Neural cell (in vitro differentiated cells): ENCODE measurements around the gene CADPS2. TPM values are rescaled to one million over a fixed set of nuclear protein-coding genes. Genes with fewer than 3 reads are reported as not detected.

Source experiments
- H2AFZ ChIP-seq: fragments of 200-600, 300-800 bp; sonication (generic), shearing (Covaris generic); 2 replicates; pipeline ENCODE4 v1.6.0; 2014; ENCODE audit warnings: low read depth, mild to moderate bottlenecking, antibody characterized with exemption, low read length, moderate library complexity
- H3F3A ChIP-seq: fragments of 200-600 bp; shearing (Covaris generic); 2 replicates; pipeline ENCODE4 v1.6.1; 2016; ENCODE audit warnings: mild to moderate bottlenecking, moderate library complexity, mixed read lengths, antibody characterized with exemption, low read length; ENCODE audit not compliant: insufficient read depth, poor library complexity, severe bottlenecking
- H3K27ac ChIP-seq: fragments of 200-600, 300-800 bp; sonication (generic), shearing (Covaris generic); 2 replicates; pipeline ENCODE4 v1.5.1; 2014; ENCODE audit warnings: mild to moderate bottlenecking, low read length, moderate library complexity
- H3K27me3 ChIP-seq: fragments of 300-800, 200-600 bp; sonication (generic), shearing (Covaris generic); 2 replicates; pipeline ENCODE4 v1.6.0; 2014; ENCODE audit warnings: mild to moderate bottlenecking, low read depth, low read length, moderate library complexity; ENCODE audit not compliant: insufficient read depth
- H3K36me3 ChIP-seq: fragments of 300-800, 200-600 bp; sonication (generic), shearing (Covaris generic); 2 replicates; pipeline ENCODE4 v1.5.1; 2014; ENCODE audit warnings: mild to moderate bottlenecking, antibody characterized with exemption, low read length, moderate library complexity; ENCODE audit not compliant: insufficient read depth
- H3K4me2 ChIP-seq: fragments of 300-800, 200-600 bp; sonication (generic), shearing (Covaris generic); 2 replicates; pipeline ENCODE4 v1.6.0; 2014; ENCODE audit warnings: mild to moderate bottlenecking, low read length
- H3K4me3 ChIP-seq: fragments of 300-800, 200-600 bp; sonication (generic), shearing (Covaris generic); 2 replicates; pipeline ENCODE4 v1.5.1; 2014; ENCODE audit warnings: mild to moderate bottlenecking, low read length, moderate library complexity
- H3K79me2 ChIP-seq: fragments of 200-600 bp; shearing (Covaris generic); replicated peaks from 2 replicates; pipeline ENCODE4 v1.6.0; 2014; ENCODE audit warnings: mild to moderate bottlenecking, low read length, moderate library complexity; ENCODE audit not compliant: insufficient read depth
- H3K9ac ChIP-seq: fragments of 300-800, 200-600 bp; sonication (generic), shearing (Covaris generic); 2 replicates; pipeline ENCODE4 v1.6.1; 2016; ENCODE audit warnings: mild to moderate bottlenecking, low read length, mixed read lengths
- H3K9me2 ChIP-seq: fragments of 200-600 bp; shearing (Covaris generic); 2 replicates; pipeline ENCODE4 v1.6.1; 2016; ENCODE audit warnings: mild to moderate bottlenecking, low read length, mixed read lengths; ENCODE audit not compliant: insufficient read depth
- H3K9me3 ChIP-seq: fragments of 200-600, 300-800 bp; sonication (generic), shearing (Covaris generic); 2 replicates; pipeline ENCODE4 v1.6.1; 2016; ENCODE audit warnings: mild to moderate bottlenecking, mixed run types, low read length, moderate library complexity, mixed read lengths
- H4K20me1 ChIP-seq: fragments of 200-600 bp; shearing (Covaris generic); 2 replicates; pipeline ENCODE4 v1.6.1; 2016; ENCODE audit warnings: mild to moderate bottlenecking, mixed run types; ENCODE audit not compliant: insufficient read depth
- CTCF ChIP-seq: fragments of 450-650 bp; IDR thresholded peaks from 2 replicates; pipeline ENCODE4 v1.5.1; 2014; ENCODE audit warnings: antibody characterized with exemption, mild to moderate bottlenecking, moderate library complexity; ENCODE audit not compliant: poor library complexity, severe bottlenecking
- EP300 ChIP-seq: fragments of 450-650 bp; conservative IDR thresholded peaks from 2 replicates; pipeline ENCODE4 v1.6.1; 2014; ENCODE audit warnings: antibody characterized with exemption, mild to moderate bottlenecking, moderate library complexity; ENCODE audit not compliant: poor library complexity, severe bottlenecking
- EZH2 ChIP-seq: fragments of 200-600, 300-800 bp; shearing (Covaris generic), sonication (generic); IDR thresholded peaks from 2 replicates; pipeline ENCODE4 v1.6.1; 2014; ENCODE audit warnings: antibody characterized with exemption, low read length, borderline replicate concordance, mild to moderate bottlenecking; ENCODE audit not compliant: insufficient read depth, poor library complexity, severe bottlenecking
- MXI1 ChIP-seq: fragments of 450-650 bp; conservative IDR thresholded peaks from 2 replicates; pipeline ENCODE4 v1.6.1; 2014; ENCODE audit warnings: antibody characterized with exemption, mild to moderate bottlenecking; ENCODE audit not compliant: poor library complexity, severe bottlenecking
- POLR2AphosphoS5 ChIP-seq: IDR thresholded peaks from 2 replicates; pipeline ENCODE4 v1.6.1; 2012
- RAD21 ChIP-seq: fragments of 450-650 bp; conservative IDR thresholded peaks from 2 replicates; pipeline ENCODE4 v1.6.1; 2014; ENCODE audit warnings: antibody characterized with exemption, mild to moderate bottlenecking, moderate library complexity
- REST ChIP-seq: IDR thresholded peaks from 2 replicates; pipeline ENCODE4 v1.6.1; 2012; ENCODE audit warnings: borderline replicate concordance
- SMC3 ChIP-seq: fragments of 450-650 bp; conservative IDR thresholded peaks from 2 replicates; pipeline ENCODE4 v1.6.1; 2014; ENCODE audit warnings: antibody characterized with exemption, mild to moderate bottlenecking, moderate library complexity; ENCODE audit not compliant: poor library complexity
- TAF1 ChIP-seq: IDR thresholded peaks from 2 replicates; pipeline ENCODE4 v1.6.1; 2012; ENCODE audit warnings: low read depth
- polyA plus RNA-seq: library from polyadenylated mRNA; depleted of rRNA; stranded (reverse); fragments of >200 nt; gene quantifications from 2 replicates; pipeline ENCODE4 v1.2.3, GENCODE V29; 2014

Gene CADPS2
- polyA plus RNA-seq, 1 donor from 2014 or later, result 5.9 TPM

- H3K27ac ChIP-seq, result no peak overlapping the region
- H3K9me2 ChIP-seq, result no peaks in the 10 kb centered on the region
- H3K79me2 ChIP-seq, result no peaks in the 10 kb centered on the region
- H3K36me3 ChIP-seq, result no peaks in the 10 kb centered on the region
- no peak overlapping the region for H3K9ac ChIP-seq
- no peak overlapping the region for H2AFZ ChIP-seq
- H3K4me2 ChIP-seq, result no peak overlapping the region
- H3F3A ChIP-seq, result no peaks in the 10 kb centered on the region
- TF ChIP-seq MXI1, result no peak
- TF ChIP-seq POLR2AphosphoS5, result no peak
- TF ChIP-seq SMC3, result no peak
- TF ChIP-seq CTCF, result no peak
- no peak for TF ChIP-seq EZH2
- no peak for TF ChIP-seq RAD21
- TF ChIP-seq TAF1, result no peak
- TF ChIP-seq REST, result no peak
- no peak for TF ChIP-seq EP300
- no peaks in the 10 kb centered on the region for H3K27me3 ChIP-seq
- no peaks in the 10 kb centered on the region for H4K20me1 ChIP-seq
- no peaks in the 10 kb centered on the region for H3K9me3 ChIP-seq
- H3K4me3 ChIP-seq, result no peak overlapping the region
These were observed 232.6 kb downstream of the CADPS2 start for GRCh38 chr7:122653685-122654084.

- no peaks in the 10 kb centered on the region for H3K27me3 ChIP-seq
These were observed 233.4 kb downstream of the CADPS2 start for GRCh38 chr7:122652876-122653275.

More at GRCh38 chr7:122652876-122653275, 233.4 kb downstream of the CADPS2 start:
- no peaks in the 10 kb centered on the region for H3K36me3 ChIP-seq
- no peaks in the 10 kb centered on the region for H4K20me1 ChIP-seq
- H3K79me2 ChIP-seq, result no peaks in the 10 kb centered on the region
- H3K9me2 ChIP-seq, result no peaks in the 10 kb centered on the region
- TF ChIP-seq EZH2, result no peak
- TF ChIP-seq MXI1, result no peak
- no peak for TF ChIP-seq CTCF
- TF ChIP-seq TAF1, result no peak
- TF ChIP-seq POLR2AphosphoS5, result no peak
- TF ChIP-seq SMC3, result no peak
- no peak for TF ChIP-seq EP300
- no peak for TF ChIP-seq REST
- no peak for TF ChIP-seq RAD21
- no peak overlapping the region for H3K4me2 ChIP-seq
- H3K9me3 ChIP-seq, result no peaks in the 10 kb centered on the region
- no peak overlapping the region for H3K27ac ChIP-seq
- H2AFZ ChIP-seq, result no peak overlapping the region
- H3K9ac ChIP-seq, result no peak overlapping the region
- H3F3A ChIP-seq, result no peaks in the 10 kb centered on the region
- H3K4me3 ChIP-seq, result no peak overlapping the region
